Stimulated activated effector memory CD8-positive, alpha-beta T cell treated with anti-CD3 and anti-CD28 coated beads, Interleukin-12 subunit alpha, Interleukin-12 subunit beta, amount 100 ng/mL, for 72 hours (primary cell): ENCODE measurements around the gene DUOX2.
"Not testable (repeated sequence)": the region's sequence is repeated elsewhere in the genome, so short reads cannot be mapped to it uniquely, and the experiment has no call there.

Experiments used
- ATAC-seq: fragments of 150-1000 bp; cut with Tn5 transposase; 2 replicates; pipeline ENCODE4 v1.10.0; 2021
- DNase-seq, 2 donors: peaks; one replicate each; pipeline ENCODE4 v3.0.0; 2021 to 2022; ENCODE audit warnings: low spot score in 2 of 2
- H3K27ac Mint-ChIP-seq: one replicate; pipeline ENCODE4 v1.8.0; 2022; ENCODE audit warnings: mild to moderate bottlenecking, mixed read lengths
- H3K36me3 Mint-ChIP-seq: one replicate; pipeline ENCODE4 v1.8.0; 2022; ENCODE audit warnings: mild to moderate bottlenecking, mixed read lengths
- H3K4me1 Mint-ChIP-seq: one replicate; pipeline ENCODE4 v1.8.0; 2022; ENCODE audit warnings: mixed read lengths
- H3K4me3 Mint-ChIP-seq: one replicate; pipeline ENCODE4 v1.8.0; 2022; ENCODE audit warnings: mild to moderate bottlenecking, mixed read lengths
- H3K9me3 Mint-ChIP-seq: one replicate; pipeline ENCODE4 v1.8.0; 2022; ENCODE audit warnings: mixed read lengths

Gene DUOX2

GRCh38 chr15:45116482-45117307 is 2.7 kb upstream of the DUOX2 start:
- DNase-seq = no peak
- no peak overlapping the region for H3K27ac Mint-ChIP-seq
- H3K4me3 Mint-ChIP-seq = peak overlapping the region; percentile 49
- no peaks in the 10 kb centered on the region for H3K36me3 Mint-ChIP-seq
- H3K4me1 Mint-ChIP-seq = peaks cover 59% of the 10 kb centered on the region
- no peak for ATAC-seq
- H3K9me3 Mint-ChIP-seq = no peaks in the 10 kb centered on the region

GRCh38 chr15:45116006-45116481 is 2.1 kb upstream of the DUOX2 start:
- no peaks in the 10 kb centered on the region for H3K9me3 Mint-ChIP-seq
- DNase-seq (no peak), ATAC-seq (no peak)
- H3K4me3 Mint-ChIP-seq = peak overlapping the region; percentile 49
- no peak overlapping the region for H3K27ac Mint-ChIP-seq
- H3K4me1 Mint-ChIP-seq = peaks cover 60% of the 10 kb centered on the region
- H3K36me3 Mint-ChIP-seq = no peaks in the 10 kb centered on the region

- no peak for DNase-seq
These were observed 1.4 kb upstream of the DUOX2 start for GRCh38 chr15:45115312-45115820.

GRCh38 chr15:45114751-45115085 is 746 bp upstream of the DUOX2 start:
- H3K27ac Mint-ChIP-seq = no peak overlapping the region
- peak overlapping the region; percentile 7 for H3K4me3 Mint-ChIP-seq
- DNase-seq (no peak), ATAC-seq (no peak)
- H3K9me3 Mint-ChIP-seq = no peaks in the 10 kb centered on the region
- H3K4me1 Mint-ChIP-seq = peaks cover 60% of the 10 kb centered on the region
- H3K36me3 Mint-ChIP-seq = no peaks in the 10 kb centered on the region

More at GRCh38 chr15:45115312-45115820, 1.4 kb upstream of the DUOX2 start:
- H3K4me3 Mint-ChIP-seq = no peak overlapping the region
- no peak overlapping the region for H3K27ac Mint-ChIP-seq
- no peak for ATAC-seq
- H3K9me3 Mint-ChIP-seq = no peaks in the 10 kb centered on the region
- H3K36me3 Mint-ChIP-seq = no peaks in the 10 kb centered on the region
- H3K4me1 Mint-ChIP-seq = peaks cover 60% of the 10 kb centered on the region

GRCh38 chr15:45113380-45113990 is 487 bp downstream of the DUOX2 start:
- Mint-ChIP-seq H3K4me1 (peaks cover 60% of the 10 kb centered on the region), H3K4me3 (peak overlapping the region; percentile 7), H3K27ac (no peak overlapping the region), H3K9me3 (no peaks in the 10 kb centered on the region), H3K36me3 (no peaks in the 10 kb centered on the region)
- ATAC-seq (no peak), DNase-seq (no peak)

- H3K27ac Mint-ChIP-seq = no peak overlapping the region
- DNase-seq (no peak), ATAC-seq (no peak)
- peaks cover 53% of the 10 kb centered on the region for H3K4me1 Mint-ChIP-seq
- H3K36me3 Mint-ChIP-seq = no peaks in the 10 kb centered on the region
- H3K4me3 Mint-ChIP-seq = peak overlapping the region; percentile 28
- H3K9me3 Mint-ChIP-seq = no peaks in the 10 kb centered on the region
These were observed 1.2 kb downstream of the DUOX2 start for GRCh38 chr15:45112591-45113379.

GRCh38 chr15:45112143-45112590 is 1.8 kb downstream of the DUOX2 start:
- Mint-ChIP-seq H3K9me3 (no peaks in the 10 kb centered on the region), H3K4me3 (peak overlapping the region; percentile 28), H3K36me3 (no peaks in the 10 kb centered on the region), H3K4me1 (peaks cover 47% of the 10 kb centered on the region), H3K27ac (no peak overlapping the region)
- no peak for ATAC-seq
- no peak for DNase-seq

- ATAC-seq (no peak), DNase-seq (no peak)
- peak overlapping the region; percentile 28 for H3K4me3 Mint-ChIP-seq
- no peaks in the 10 kb centered on the region for H3K9me3 Mint-ChIP-seq
- peaks cover 43% of the 10 kb centered on the region for H3K4me1 Mint-ChIP-seq
- H3K36me3 Mint-ChIP-seq = no peaks in the 10 kb centered on the region
- no peak overlapping the region for H3K27ac Mint-ChIP-seq
These were observed 2.4 kb downstream of the DUOX2 start for GRCh38 chr15:45111390-45112142.

- Mint-ChIP-seq H3K36me3 (no peaks in the 10 kb centered on the region), H3K4me1 (peaks cover 35% of the 10 kb centered on the region), H3K9me3 (no peaks in the 10 kb centered on the region), H3K27ac (no peak overlapping the region), H3K4me3 (no peak overlapping the region)
- DNase-seq = no peak
- no peak for ATAC-seq
These were observed 3.6 kb downstream of the DUOX2 start for GRCh38 chr15:45110256-45110820.

- Mint-ChIP-seq H3K4me1 (peaks cover 15% of the 10 kb centered on the region), H3K36me3 (no peaks in the 10 kb centered on the region), H3K9me3 (no peaks in the 10 kb centered on the region), H3K27ac (no peak overlapping the region), H3K4me3 (no peak overlapping the region)
- ATAC-seq (no peak), DNase-seq (no peak)
These were observed 5.9 kb downstream of the DUOX2 start for GRCh38 chr15:45107941-45108630.

- Mint-ChIP-seq H3K36me3 (no peaks in the 10 kb centered on the region), H3K9me3 (no peaks in the 10 kb centered on the region), H3K27ac (no peak overlapping the region), H3K4me3 (no peak overlapping the region), H3K4me1 (no peaks in the 10 kb centered on the region)
- no peak for DNase-seq
- ATAC-seq = peak; percentile 19
These were observed 7.8 kb downstream of the DUOX2 start for GRCh38 chr15:45106002-45106790.

GRCh38 chr15:45105586-45105985 is 8.4 kb downstream of the DUOX2 start:
- ATAC-seq (no peak), DNase-seq (no peak)
- Mint-ChIP-seq H3K27ac (no peak overlapping the region), H3K4me1 (no peaks in the 10 kb centered on the region), H3K9me3 (no peaks in the 10 kb centered on the region), H3K4me3 (no peak overlapping the region), H3K36me3 (no peaks in the 10 kb centered on the region)

GRCh38 chr15:45104170-45104569 is 9.8 kb downstream of the DUOX2 start:
- not testable (repeated sequence) for ATAC-seq, H3K4me1 Mint-ChIP-seq, H3K36me3 Mint-ChIP-seq, DNase-seq, H3K4me3 Mint-ChIP-seq, H3K27ac Mint-ChIP-seq, H3K9me3 Mint-ChIP-seq
